ENCODE measurements around the gene TENM4.

TENM4 gene

DNA sequence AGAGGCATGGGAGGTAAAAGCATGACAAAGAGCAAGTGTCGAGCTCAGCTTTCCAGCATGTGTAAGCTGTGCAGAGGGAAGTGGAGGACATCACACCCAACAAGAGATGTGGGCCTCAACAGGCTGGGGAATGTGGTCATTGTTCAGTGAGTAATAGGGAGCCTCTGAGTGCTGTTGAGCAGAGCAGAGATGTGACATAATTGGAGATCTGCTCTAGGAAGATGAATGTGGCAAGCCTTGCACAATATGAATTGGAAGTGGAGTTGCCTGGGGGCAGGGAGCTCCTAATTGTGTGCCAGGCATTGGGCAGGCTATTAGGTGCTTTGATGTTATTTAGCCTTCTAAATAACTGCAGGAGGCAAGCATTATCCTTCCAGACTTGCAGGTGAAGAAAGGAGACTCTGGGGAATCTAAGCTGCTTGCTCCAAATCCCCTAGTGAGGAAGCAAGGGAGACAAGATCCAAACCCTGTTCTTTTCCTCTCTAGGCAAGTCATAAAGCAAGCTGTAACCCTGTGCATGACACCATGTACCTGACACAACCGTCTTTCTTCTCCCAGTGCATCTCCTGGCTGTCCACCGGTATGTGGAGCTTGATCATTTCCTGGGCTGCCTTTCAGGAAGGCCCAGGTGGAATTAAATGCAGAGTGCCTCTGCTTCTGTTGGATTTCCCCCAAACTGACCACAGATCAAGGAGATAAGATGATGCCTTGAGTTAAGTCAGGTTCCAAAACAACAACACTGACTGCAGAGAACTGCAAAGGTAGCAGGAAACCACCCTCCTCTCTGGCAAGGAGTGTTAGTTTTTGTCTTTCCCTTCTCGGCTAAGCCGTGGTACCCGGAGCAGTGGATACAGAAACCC, 221.4 kb downstream of the TENM4 start:
- H3K4me3 ChIP-seq (ENCODE audit: control insufficient read depth, low read depth, low read length) = no peak overlapping the region
- no peak for TF ChIP-seq CTCF (IDR thresholded peaks at IDR 0.05; ENCODE audit: control insufficient read depth, insufficient read depth, low read depth, low read length, missing control alignments)
- no peak for DNase-seq (ENCODE audit: low read depth)

GRCh38 chr11:79212741-79213190, 228.1 kb downstream of the TENM4 start:
- no peak overlapping the region for H3K4me3 ChIP-seq (ENCODE audit: control insufficient read depth, low read depth, low read length)
- no peak for TF ChIP-seq CTCF (IDR thresholded peaks at IDR 0.05; ENCODE audit: control insufficient read depth, insufficient read depth, low read depth, low read length, missing control alignments)
- no peak for DNase-seq (ENCODE audit: low read depth)

GRCh38 chr11:79209540-79210266, 231.1 kb downstream of the TENM4 start:
- H3K4me3 ChIP-seq (ENCODE audit: control insufficient read depth, low read depth, low read length) = no peak overlapping the region
- TF ChIP-seq CTCF (IDR thresholded peaks at IDR 0.05; ENCODE audit: control insufficient read depth, insufficient read depth, low read depth, low read length, missing control alignments) = no peak
- DNase-seq (ENCODE audit: low read depth) = no peak

GRCh38 chr11:79208126-79208525, 232.7 kb downstream of the TENM4 start:
- H3K4me3 ChIP-seq (ENCODE audit: control insufficient read depth, low read depth, low read length) = no peak overlapping the region
- TF ChIP-seq CTCF (IDR thresholded peaks at IDR 0.05; ENCODE audit: control insufficient read depth, insufficient read depth, low read depth, low read length, missing control alignments) = no peak
- DNase-seq (ENCODE audit: low read depth) = no peak

GRCh38 chr11:79206951-79207350, 233.9 kb downstream of the TENM4 start:
- no peak for DNase-seq (ENCODE audit: low read depth)
- no peak for TF ChIP-seq CTCF (IDR thresholded peaks at IDR 0.05; ENCODE audit: control insufficient read depth, insufficient read depth, low read depth, low read length, missing control alignments)
- no peak overlapping the region for H3K4me3 ChIP-seq (ENCODE audit: control insufficient read depth, low read depth, low read length)

GRCh38 chr11:79205786-79206185, 235.0 kb downstream of the TENM4 start:
- no peak for TF ChIP-seq CTCF (IDR thresholded peaks at IDR 0.05; ENCODE audit: control insufficient read depth, insufficient read depth, low read depth, low read length, missing control alignments)
- no peak overlapping the region for H3K4me3 ChIP-seq (ENCODE audit: control insufficient read depth, low read depth, low read length)

More at GRCh38 chr11:79205786-79206185, 235.0 kb downstream of the TENM4 start:
- no peak for DNase-seq (ENCODE audit: low read depth)
